ENCODE measurements around the gene CD248. TPM values are rescaled to one million over a fixed set of nuclear protein-coding genes. Genes with fewer than 3 reads are reported as not detected.

The CD248 gene
- polyA plus RNA-seq, 2 of the 4 experiments (the other 2 are of a cell fraction) = 0.03 TPM; not detected in 1

DNA sequence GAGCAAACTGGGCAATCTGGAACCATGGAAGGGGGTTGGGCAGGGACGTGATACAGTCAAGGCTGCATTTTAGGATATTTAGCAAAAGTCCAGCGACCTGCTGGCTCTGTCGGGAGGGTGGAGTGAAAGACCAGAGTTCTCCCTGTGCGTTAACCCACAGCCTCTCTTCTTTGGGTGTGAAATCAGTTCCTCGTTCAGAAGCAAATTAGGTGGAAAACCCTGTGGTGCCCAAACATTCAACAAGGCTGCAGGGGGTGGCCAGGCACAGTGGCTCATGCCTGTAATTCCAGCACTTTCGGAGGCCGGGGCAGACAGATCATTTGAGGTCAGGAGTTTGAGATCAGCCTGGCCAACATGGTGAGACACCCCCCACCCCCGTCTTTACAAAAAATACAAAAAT lies 19.2 kb downstream of the CD248 start:
- Histone ChIP-seq H3K4me3 (no peak overlapping the region), H3K4me1 (no peaks in the 10 kb centered on the region), H3K27ac (no peak overlapping the region), H3K9me3 (no peaks in the 10 kb centered on the region), H3K4me2 (no peak overlapping the region)
- DNase-seq (ENCODE audit: low read depth in 1 of 2, low spot score in 1 of 2) (no peak), FAIRE-seq (no peak), ATAC-seq (no peak)
- TF ChIP-seq PBX3 (IDR thresholded peaks at IDR 0.05) (no peak), ZC3H11A (IDR thresholded peaks at IDR 0.05) (no peak), NPAS2 (CRISPR knock-in tag; IDR thresholded peaks at IDR 0.05; ENCODE audit: borderline replicate concordance) (no peak), KDM5A (IDR thresholded peaks at IDR 0.05) (no peak), TP53 (CRISPR knock-in tag; IDR thresholded peaks at IDR 0.05) (no peak), HES2 (IDR thresholded peaks at IDR 0.05) (no peak), SMC3 (IDR thresholded peaks at IDR 0.05) (no peak), HOXB13 (CRISPR knock-in tag; IDR thresholded peaks at IDR 0.05; ENCODE audit: low read depth) (no peak), EP300 (IDR thresholded peaks at IDR 0.05) (no peak), POLR2A (IDR thresholded peaks at IDR 0.05; ENCODE audit: low read length) (no peak), KDM1A (IDR thresholded peaks at IDR 0.05; ENCODE audit: low read depth) (no peak), CBX8 (IDR thresholded peaks at IDR 0.05) (no peak)
- TF ChIP-seq, protein P1, sequence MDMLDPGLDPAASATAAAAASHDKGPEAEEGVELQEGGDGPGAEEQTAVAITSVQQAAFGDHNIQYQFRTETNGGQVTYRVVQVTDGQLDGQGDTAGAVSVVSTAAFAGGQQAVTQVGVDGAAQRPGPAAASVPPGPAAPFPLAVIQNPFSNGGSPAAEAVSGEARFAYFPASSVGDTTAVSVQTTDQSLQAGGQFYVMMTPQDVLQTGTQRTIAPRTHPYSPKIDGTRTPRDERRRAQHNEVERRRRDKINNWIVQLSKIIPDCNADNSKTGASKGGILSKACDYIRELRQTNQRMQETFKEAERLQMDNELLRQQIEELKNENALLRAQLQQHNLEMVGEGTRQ (IDR thresholded peaks at IDR 0.05) = no peak
- TF ChIP-seq, protein P2, sequence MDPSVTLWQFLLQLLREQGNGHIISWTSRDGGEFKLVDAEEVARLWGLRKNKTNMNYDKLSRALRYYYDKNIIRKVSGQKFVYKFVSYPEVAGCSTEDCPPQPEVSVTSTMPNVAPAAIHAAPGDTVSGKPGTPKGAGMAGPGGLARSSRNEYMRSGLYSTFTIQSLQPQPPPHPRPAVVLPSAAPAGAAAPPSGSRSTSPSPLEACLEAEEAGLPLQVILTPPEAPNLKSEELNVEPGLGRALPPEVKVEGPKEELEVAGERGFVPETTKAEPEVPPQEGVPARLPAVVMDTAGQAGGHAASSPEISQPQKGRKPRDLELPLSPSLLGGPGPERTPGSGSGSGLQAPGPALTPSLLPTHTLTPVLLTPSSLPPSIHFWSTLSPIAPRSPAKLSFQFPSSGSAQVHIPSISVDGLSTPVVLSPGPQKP (IDR thresholded peaks at IDR 0.05; ENCODE audit: low read depth, low read length) = no peak
- TF ChIP-seq, protein P3, sequence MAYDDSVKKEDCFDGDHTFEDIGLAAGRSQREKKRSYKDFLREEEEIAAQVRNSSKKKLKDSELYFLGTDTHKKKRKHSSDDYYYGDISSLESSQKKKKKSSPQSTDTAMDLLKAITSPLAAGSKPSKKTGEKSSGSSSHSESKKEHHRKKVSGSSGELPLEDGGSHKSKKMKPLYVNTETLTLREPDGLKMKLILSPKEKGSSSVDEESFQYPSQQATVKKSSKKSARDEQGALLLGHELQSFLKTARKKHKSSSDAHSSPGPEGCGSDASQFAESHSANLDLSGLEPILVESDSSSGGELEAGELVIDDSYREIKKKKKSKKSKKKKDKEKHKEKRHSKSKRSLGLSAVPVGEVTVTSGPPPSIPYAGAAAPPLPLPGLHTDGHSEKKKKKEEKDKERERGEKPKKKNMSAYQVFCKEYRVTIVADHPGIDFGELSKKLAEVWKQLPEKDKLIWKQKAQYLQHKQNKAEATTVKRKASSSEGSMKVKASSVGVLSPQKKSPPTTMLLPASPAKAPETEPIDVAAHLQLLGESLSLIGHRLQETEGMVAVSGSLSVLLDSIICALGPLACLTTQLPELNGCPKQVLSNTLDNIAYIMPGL (CRISPR knock-in tag; IDR thresholded peaks at IDR 0.05; ENCODE audit: borderline replicate concordance) = no peak
- CTCF ChIA-PET = interaction anchor here (0.8 to 10.1 kb wide), 9 partner anchors 8 to 398 kb away, joined by 3 to 116 read pairs (median 3); no protein-coding TSS in a partner anchor
- 77% methylated on average over 8 of the region's 8 CpGs for WGBS (ENCODE audit: missing lambda C conversion rate)
- POLR2A ChIA-PET = interaction anchor here (0.6 to 0.8 kb wide), 2 partner anchors 15 to 47 kb away, joined by 3 to 4 read pairs; no protein-coding TSS in a partner anchor

GRCh38 chr11:66294626-66295620 lies 21.9 kb downstream of the CD248 start:
- ChIA-PET CTCF (interaction anchor here (0.7 to 10.1 kb wide), 7 partner anchors 11 to 91 kb away, joined by 3 to 116 read pairs (median 3); partner anchors contain the start of gene RIN1), POLR2A (interaction anchor here (0.5 kb wide), 1 partner anchor 239 kb away, joined by 3 read pairs; no protein-coding TSS in a partner anchor)
- Histone ChIP-seq H3K4me3 (no peak overlapping the region), H3K4me2 (no peak overlapping the region), H3K9me3 (no peaks in the 10 kb centered on the region), H3K27ac (no peak overlapping the region), H3K4me1 (peaks cover 10% of the 10 kb centered on the region)
- ATAC-seq (no peak), DNase-seq (ENCODE audit: low read depth in 1 of 2, low spot score in 1 of 2) (no peak), FAIRE-seq (no peak)
- 93% methylated on average over 89 of the region's 123 CpGs for WGBS (ENCODE audit: missing lambda C conversion rate)
- TF ChIP-seq RCOR1 (IDR thresholded peaks at IDR 0.05; ENCODE audit: low read depth, low read length) = no peak
- no peak for TF ChIP-seq CHD2 (IDR thresholded peaks at IDR 0.05; ENCODE audit: low read length, partially characterized antibody)
- TF ChIP-seq MAX (IDR thresholded peaks at IDR 0.05) = no peak
- TF ChIP-seq, protein P4, sequence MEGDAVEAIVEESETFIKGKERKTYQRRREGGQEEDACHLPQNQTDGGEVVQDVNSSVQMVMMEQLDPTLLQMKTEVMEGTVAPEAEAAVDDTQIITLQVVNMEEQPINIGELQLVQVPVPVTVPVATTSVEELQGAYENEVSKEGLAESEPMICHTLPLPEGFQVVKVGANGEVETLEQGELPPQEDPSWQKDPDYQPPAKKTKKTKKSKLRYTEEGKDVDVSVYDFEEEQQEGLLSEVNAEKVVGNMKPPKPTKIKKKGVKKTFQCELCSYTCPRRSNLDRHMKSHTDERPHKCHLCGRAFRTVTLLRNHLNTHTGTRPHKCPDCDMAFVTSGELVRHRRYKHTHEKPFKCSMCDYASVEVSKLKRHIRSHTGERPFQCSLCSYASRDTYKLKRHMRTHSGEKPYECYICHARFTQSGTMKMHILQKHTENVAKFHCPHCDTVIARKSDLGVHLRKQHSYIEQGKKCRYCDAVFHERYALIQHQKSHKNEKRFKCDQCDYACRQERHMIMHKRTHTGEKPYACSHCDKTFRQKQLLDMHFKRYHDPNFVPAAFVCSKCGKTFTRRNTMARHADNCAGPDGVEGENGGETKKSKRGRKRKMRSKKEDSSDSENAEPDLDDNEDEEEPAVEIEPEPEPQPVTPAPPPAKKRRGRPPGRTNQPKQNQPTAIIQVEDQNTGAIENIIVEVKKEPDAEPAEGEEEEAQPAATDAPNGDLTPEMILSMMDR (IDR thresholded peaks at IDR 0.05) = no peak
- no peak for TF ChIP-seq POLR2AphosphoS2 (conservative IDR thresholded peaks at IDR 0.05; ENCODE audit: low read length)
- TF ChIP-seq MAZ (IDR thresholded peaks at IDR 0.05; ENCODE audit: borderline replicate concordance, low read depth, low read length) = no peak
- no peak for TF ChIP-seq NR3C1 (IDR thresholded peaks at IDR 0.05)
- no peak for TF ChIP-seq SMC3 (IDR thresholded peaks at IDR 0.05)
- TF ChIP-seq, protein P3 (CRISPR knock-in tag; IDR thresholded peaks at IDR 0.05; ENCODE audit: borderline replicate concordance) = no peak
- no peak for TF ChIP-seq HEYL (CRISPR knock-in tag; IDR thresholded peaks at IDR 0.05)
- no peak for TF ChIP-seq HDAC2 (IDR thresholded peaks at IDR 0.05)
- no peak for TF ChIP-seq KDM5A (IDR thresholded peaks at IDR 0.05)
- TF ChIP-seq CEBPB (IDR thresholded peaks at IDR 0.05) = no peak
- TF ChIP-seq POLR2A (IDR thresholded peaks at IDR 0.05; ENCODE audit: low read length) = no peak
- TF ChIP-seq CHD4 (IDR thresholded peaks at IDR 0.05; ENCODE audit: borderline replicate concordance) = no peak
- TF ChIP-seq CBX8 (IDR thresholded peaks at IDR 0.05) = no peak
